Neural cell (in vitro differentiated cells): ENCODE data around the gene LMCD1. TPM values are rescaled to one million over a fixed set of nuclear protein-coding genes. Genes with fewer than 3 reads are reported as not detected.

Source experiments
- H2AFZ ChIP-seq: fragments of 200-600, 300-800 bp; sonication (generic), shearing (Covaris generic); 2 replicates; pipeline ENCODE4 v1.6.0; 2014; ENCODE audit warnings: low read depth, mild to moderate bottlenecking, antibody characterized with exemption, low read length, moderate library complexity
- H3F3A ChIP-seq: fragments of 200-600 bp; shearing (Covaris generic); 2 replicates; pipeline ENCODE4 v1.6.1; 2016; ENCODE audit warnings: mild to moderate bottlenecking, moderate library complexity, mixed read lengths, antibody characterized with exemption, low read length; ENCODE audit not compliant: insufficient read depth, poor library complexity, severe bottlenecking
- H3K27ac ChIP-seq: fragments of 200-600, 300-800 bp; sonication (generic), shearing (Covaris generic); 2 replicates; pipeline ENCODE4 v1.5.1; 2014; ENCODE audit warnings: mild to moderate bottlenecking, low read length, moderate library complexity
- H3K27me3 ChIP-seq: fragments of 300-800, 200-600 bp; sonication (generic), shearing (Covaris generic); 2 replicates; pipeline ENCODE4 v1.6.0; 2014; ENCODE audit warnings: mild to moderate bottlenecking, low read depth, low read length, moderate library complexity; ENCODE audit not compliant: insufficient read depth
- H3K36me3 ChIP-seq: fragments of 300-800, 200-600 bp; sonication (generic), shearing (Covaris generic); 2 replicates; pipeline ENCODE4 v1.5.1; 2014; ENCODE audit warnings: mild to moderate bottlenecking, antibody characterized with exemption, low read length, moderate library complexity; ENCODE audit not compliant: insufficient read depth
- H3K4me2 ChIP-seq: fragments of 300-800, 200-600 bp; sonication (generic), shearing (Covaris generic); 2 replicates; pipeline ENCODE4 v1.6.0; 2014; ENCODE audit warnings: mild to moderate bottlenecking, low read length
- H3K4me3 ChIP-seq: fragments of 300-800, 200-600 bp; sonication (generic), shearing (Covaris generic); 2 replicates; pipeline ENCODE4 v1.5.1; 2014; ENCODE audit warnings: mild to moderate bottlenecking, low read length, moderate library complexity
- H3K79me2 ChIP-seq: fragments of 200-600 bp; shearing (Covaris generic); replicated peaks from 2 replicates; pipeline ENCODE4 v1.6.0; 2014; ENCODE audit warnings: mild to moderate bottlenecking, low read length, moderate library complexity; ENCODE audit not compliant: insufficient read depth
- H3K9ac ChIP-seq: fragments of 300-800, 200-600 bp; sonication (generic), shearing (Covaris generic); 2 replicates; pipeline ENCODE4 v1.6.1; 2016; ENCODE audit warnings: mild to moderate bottlenecking, low read length, mixed read lengths
- H3K9me2 ChIP-seq: fragments of 200-600 bp; shearing (Covaris generic); 2 replicates; pipeline ENCODE4 v1.6.1; 2016; ENCODE audit warnings: mild to moderate bottlenecking, low read length, mixed read lengths; ENCODE audit not compliant: insufficient read depth
- H3K9me3 ChIP-seq: fragments of 200-600, 300-800 bp; sonication (generic), shearing (Covaris generic); 2 replicates; pipeline ENCODE4 v1.6.1; 2016; ENCODE audit warnings: mild to moderate bottlenecking, mixed run types, low read length, moderate library complexity, mixed read lengths
- H4K20me1 ChIP-seq: fragments of 200-600 bp; shearing (Covaris generic); 2 replicates; pipeline ENCODE4 v1.6.1; 2016; ENCODE audit warnings: mild to moderate bottlenecking, mixed run types; ENCODE audit not compliant: insufficient read depth
- EP300 ChIP-seq: fragments of 450-650 bp; conservative IDR thresholded peaks from 2 replicates; pipeline ENCODE4 v1.6.1; 2014; ENCODE audit warnings: antibody characterized with exemption, mild to moderate bottlenecking, moderate library complexity; ENCODE audit not compliant: poor library complexity, severe bottlenecking
- EZH2 ChIP-seq: fragments of 200-600, 300-800 bp; shearing (Covaris generic), sonication (generic); IDR thresholded peaks from 2 replicates; pipeline ENCODE4 v1.6.1; 2014; ENCODE audit warnings: antibody characterized with exemption, low read length, borderline replicate concordance, mild to moderate bottlenecking; ENCODE audit not compliant: insufficient read depth, poor library complexity, severe bottlenecking
- MXI1 ChIP-seq: fragments of 450-650 bp; conservative IDR thresholded peaks from 2 replicates; pipeline ENCODE4 v1.6.1; 2014; ENCODE audit warnings: antibody characterized with exemption, mild to moderate bottlenecking; ENCODE audit not compliant: poor library complexity, severe bottlenecking
- POLR2AphosphoS5 ChIP-seq: IDR thresholded peaks from 2 replicates; pipeline ENCODE4 v1.6.1; 2012
- RAD21 ChIP-seq: fragments of 450-650 bp; conservative IDR thresholded peaks from 2 replicates; pipeline ENCODE4 v1.6.1; 2014; ENCODE audit warnings: antibody characterized with exemption, mild to moderate bottlenecking, moderate library complexity
- SMC3 ChIP-seq: fragments of 450-650 bp; conservative IDR thresholded peaks from 2 replicates; pipeline ENCODE4 v1.6.1; 2014; ENCODE audit warnings: antibody characterized with exemption, mild to moderate bottlenecking, moderate library complexity; ENCODE audit not compliant: poor library complexity
- TAF1 ChIP-seq: IDR thresholded peaks from 2 replicates; pipeline ENCODE4 v1.6.1; 2012; ENCODE audit warnings: low read depth
- polyA plus RNA-seq: library from polyadenylated mRNA; depleted of rRNA; stranded (reverse); fragments of >200 nt; gene quantifications from 2 replicates; pipeline ENCODE4 v1.2.3, GENCODE V29; 2014
- TF ChIP-seq, protein P1 (sequence below): IDR thresholded peaks from 2 replicates; pipeline ENCODE4 v1.6.1; 2012; ENCODE audit warnings: borderline replicate concordance
- TF ChIP-seq, protein P2 (sequence below): fragments of 450-650 bp; IDR thresholded peaks from 2 replicates; pipeline ENCODE4 v1.5.1; 2014; ENCODE audit warnings: antibody characterized with exemption, mild to moderate bottlenecking, moderate library complexity; ENCODE audit not compliant: poor library complexity, severe bottlenecking

Gene LMCD1
- polyA plus RNA-seq, 1 donor from 2014 or later, result 3.5 TPM

GRCh38 chr3:8491271-8492144, 10.1 kb upstream of the LMCD1 start:
- Histone ChIP-seq H3K9me3 (no peaks in the 10 kb centered on the region), H3K9ac (no peak overlapping the region), H3K36me3 (no peaks in the 10 kb centered on the region), H3K79me2 (no peaks in the 10 kb centered on the region), H3K4me3 (peak overlapping the region; percentile 13), H4K20me1 (no peaks in the 10 kb centered on the region), H3K27ac (no peak overlapping the region), H3F3A (no peaks in the 10 kb centered on the region), H3K9me2 (no peaks in the 10 kb centered on the region), H2AFZ (no peak overlapping the region), H3K4me2 (no peak overlapping the region), H3K27me3 (no peaks in the 10 kb centered on the region)
- TF ChIP-seq TAF1 (no peak), RAD21 (no peak), EP300 (no peak), EZH2 (no peak), POLR2AphosphoS5 (no peak), SMC3 (no peak), MXI1 (no peak)
- TF ChIP-seq, protein P1, sequence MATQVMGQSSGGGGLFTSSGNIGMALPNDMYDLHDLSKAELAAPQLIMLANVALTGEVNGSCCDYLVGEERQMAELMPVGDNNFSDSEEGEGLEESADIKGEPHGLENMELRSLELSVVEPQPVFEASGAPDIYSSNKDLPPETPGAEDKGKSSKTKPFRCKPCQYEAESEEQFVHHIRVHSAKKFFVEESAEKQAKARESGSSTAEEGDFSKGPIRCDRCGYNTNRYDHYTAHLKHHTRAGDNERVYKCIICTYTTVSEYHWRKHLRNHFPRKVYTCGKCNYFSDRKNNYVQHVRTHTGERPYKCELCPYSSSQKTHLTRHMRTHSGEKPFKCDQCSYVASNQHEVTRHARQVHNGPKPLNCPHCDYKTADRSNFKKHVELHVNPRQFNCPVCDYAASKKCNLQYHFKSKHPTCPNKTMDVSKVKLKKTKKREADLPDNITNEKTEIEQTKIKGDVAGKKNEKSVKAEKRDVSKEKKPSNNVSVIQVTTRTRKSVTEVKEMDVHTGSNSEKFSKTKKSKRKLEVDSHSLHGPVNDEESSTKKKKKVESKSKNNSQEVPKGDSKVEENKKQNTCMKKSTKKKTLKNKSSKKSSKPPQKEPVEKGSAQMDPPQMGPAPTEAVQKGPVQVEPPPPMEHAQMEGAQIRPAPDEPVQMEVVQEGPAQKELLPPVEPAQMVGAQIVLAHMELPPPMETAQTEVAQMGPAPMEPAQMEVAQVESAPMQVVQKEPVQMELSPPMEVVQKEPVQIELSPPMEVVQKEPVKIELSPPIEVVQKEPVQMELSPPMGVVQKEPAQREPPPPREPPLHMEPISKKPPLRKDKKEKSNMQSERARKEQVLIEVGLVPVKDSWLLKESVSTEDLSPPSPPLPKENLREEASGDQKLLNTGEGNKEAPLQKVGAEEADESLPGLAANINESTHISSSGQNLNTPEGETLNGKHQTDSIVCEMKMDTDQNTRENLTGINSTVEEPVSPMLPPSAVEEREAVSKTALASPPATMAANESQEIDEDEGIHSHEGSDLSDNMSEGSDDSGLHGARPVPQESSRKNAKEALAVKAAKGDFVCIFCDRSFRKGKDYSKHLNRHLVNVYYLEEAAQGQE, result no peak
- TF ChIP-seq, protein P2, sequence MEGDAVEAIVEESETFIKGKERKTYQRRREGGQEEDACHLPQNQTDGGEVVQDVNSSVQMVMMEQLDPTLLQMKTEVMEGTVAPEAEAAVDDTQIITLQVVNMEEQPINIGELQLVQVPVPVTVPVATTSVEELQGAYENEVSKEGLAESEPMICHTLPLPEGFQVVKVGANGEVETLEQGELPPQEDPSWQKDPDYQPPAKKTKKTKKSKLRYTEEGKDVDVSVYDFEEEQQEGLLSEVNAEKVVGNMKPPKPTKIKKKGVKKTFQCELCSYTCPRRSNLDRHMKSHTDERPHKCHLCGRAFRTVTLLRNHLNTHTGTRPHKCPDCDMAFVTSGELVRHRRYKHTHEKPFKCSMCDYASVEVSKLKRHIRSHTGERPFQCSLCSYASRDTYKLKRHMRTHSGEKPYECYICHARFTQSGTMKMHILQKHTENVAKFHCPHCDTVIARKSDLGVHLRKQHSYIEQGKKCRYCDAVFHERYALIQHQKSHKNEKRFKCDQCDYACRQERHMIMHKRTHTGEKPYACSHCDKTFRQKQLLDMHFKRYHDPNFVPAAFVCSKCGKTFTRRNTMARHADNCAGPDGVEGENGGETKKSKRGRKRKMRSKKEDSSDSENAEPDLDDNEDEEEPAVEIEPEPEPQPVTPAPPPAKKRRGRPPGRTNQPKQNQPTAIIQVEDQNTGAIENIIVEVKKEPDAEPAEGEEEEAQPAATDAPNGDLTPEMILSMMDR, result no peak

DNA sequence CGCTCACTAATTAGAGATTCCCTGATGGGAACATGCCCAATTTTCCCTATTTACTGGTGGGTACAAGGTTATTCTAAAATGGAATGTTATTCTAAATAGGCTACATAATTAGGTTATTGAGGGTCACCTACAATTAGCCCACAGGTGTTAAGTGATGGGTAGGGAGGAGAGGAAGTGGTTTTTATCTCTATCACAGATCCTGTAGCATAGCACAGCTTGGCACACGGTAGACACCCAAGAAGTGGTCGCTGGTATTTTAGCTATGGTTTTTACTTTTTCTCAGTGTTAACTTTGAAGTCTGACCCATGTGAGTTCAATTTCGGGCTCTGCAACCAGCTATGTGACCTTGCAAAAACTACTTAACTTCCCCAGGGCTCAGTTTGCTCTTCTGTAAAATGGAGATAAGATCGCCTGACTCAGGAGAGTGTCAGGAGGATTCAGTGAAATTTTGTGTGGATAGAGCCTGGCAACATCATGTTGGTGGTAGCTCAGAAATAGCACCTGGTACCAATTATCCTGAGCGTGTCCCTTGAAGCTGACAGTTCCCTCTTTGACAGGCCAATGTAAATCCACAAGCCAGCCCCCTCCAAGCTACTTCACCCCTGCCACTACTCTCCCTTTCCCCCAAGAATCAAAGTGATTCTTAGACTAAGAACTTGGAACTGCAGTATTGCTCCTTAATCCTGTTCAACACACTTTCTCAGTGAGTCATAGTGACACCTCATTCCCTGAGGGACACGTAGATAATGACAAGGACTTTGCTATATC, 8.7 kb upstream of the LMCD1 start:
- Histone ChIP-seq H3K4me2 (no peak overlapping the region), H3K9ac (no peak overlapping the region), H3K9me3 (no peaks in the 10 kb centered on the region), H3K27me3 (no peaks in the 10 kb centered on the region), H3K4me3 (peak overlapping the region; percentile 13), H3F3A (no peaks in the 10 kb centered on the region), H3K27ac (no peak overlapping the region), H4K20me1 (no peaks in the 10 kb centered on the region), H3K9me2 (no peaks in the 10 kb centered on the region), H2AFZ (no peak overlapping the region), H3K36me3 (no peaks in the 10 kb centered on the region), H3K79me2 (no peaks in the 10 kb centered on the region)
- TF ChIP-seq MXI1, result no peak
- no peak for TF ChIP-seq TAF1
- TF ChIP-seq RAD21, result no peak
- no peak for TF ChIP-seq EZH2
- TF ChIP-seq, protein P1, result no peak
- TF ChIP-seq POLR2AphosphoS5, result no peak
- TF ChIP-seq EP300, result no peak
- TF ChIP-seq, protein P2, result no peak
- no peak for TF ChIP-seq SMC3
